Measurements from ENCODE around the gene MAT2A.

Gene MAT2A

GRCh38 chr2:85538507-85539360 is at the start of gene MAT2A:
Gene MAT2A, plus strand, starts transcription at chr2:85539168. Its CDS starts 120 bp downstream, at chr2:85539288.
- peak; percentile 78 for DNase-seq (ENCODE audit: low spot score)

- DNase-seq (ENCODE audit: low spot score) = no peak
These were observed 47.9 kb upstream of the MAT2A start for GRCh38 chr2:85490861-85491755.

- DNase-seq (ENCODE audit: low spot score) = no peak
These were observed 42.5 kb upstream of the MAT2A start for GRCh38 chr2:85496436-85496835.

GRCh38 chr2:85497944-85498630 is 40.9 kb upstream of the MAT2A start:
- DNase-seq (ENCODE audit: low spot score) = no peak

GRCh38 chr2:85501248-85501647 is 37.7 kb upstream of the MAT2A start:
- DNase-seq (ENCODE audit: low spot score) = no peak

GRCh38 chr2:85502720-85503119 is 36.2 kb upstream of the MAT2A start:
- DNase-seq (ENCODE audit: low spot score) = no peak

GRCh38 chr2:85503168-85503850 is 35.7 kb upstream of the MAT2A start:
- DNase-seq (ENCODE audit: low spot score) = no peak

- no peak for DNase-seq (ENCODE audit: low spot score)
These were observed 34.9 kb upstream of the MAT2A start for GRCh38 chr2:85503851-85504777.

GRCh38 chr2:85504778-85505261 is 34.1 kb upstream of the MAT2A start:
- DNase-seq (ENCODE audit: low spot score) = no peak

GRCh38 chr2:85505551-85506238 is 33.3 kb upstream of the MAT2A start:
- DNase-seq (ENCODE audit: low spot score) = no peak

GRCh38 chr2:85506768-85507181 is 32.2 kb upstream of the MAT2A start:
- DNase-seq (ENCODE audit: low spot score) = no peak

GRCh38 chr2:85511008-85511811 is 27.8 kb upstream of the MAT2A start:
- DNase-seq (ENCODE audit: low spot score) = no peak

GRCh38 chr2:85514323-85514722 is 24.6 kb upstream of the MAT2A start:
- DNase-seq (ENCODE audit: low spot score) = no peak

- DNase-seq (ENCODE audit: low spot score) = no peak
These were observed 22.1 kb upstream of the MAT2A start for GRCh38 chr2:85516653-85517389.

GRCh38 chr2:85522090-85522647 is 16.8 kb upstream of the MAT2A start:
- no peak for DNase-seq (ENCODE audit: low spot score)

- DNase-seq (ENCODE audit: low spot score) = no peak
These were observed 15.7 kb upstream of the MAT2A start for GRCh38 chr2:85523062-85523902.

GRCh38 chr2:85523903-85524335 is 15.0 kb upstream of the MAT2A start:
- DNase-seq (ENCODE audit: low spot score) = no peak
